H9 (cell line): ENCODE data around the gene APOA1. TPM values are rescaled to one million over a fixed set of nuclear protein-coding genes. Genes with fewer than 3 reads are reported as not detected.
A peak's percentile ranks its signal among the peaks of the same experiment; 100 is the strongest.

Source experiments
- DNase-seq: peaks from one replicate; pipeline ENCODE4 v3.0.0-alpha.2; 2017
- H2AFZ ChIP-seq: one replicate; pipeline ENCODE4 v1.6.1; 2013; ENCODE audit warnings: mild to moderate bottlenecking, low read length, control low read depth, moderate library complexity
- H2AK5ac ChIP-seq: 2 replicates; pipeline ENCODE4 v1.6.1; 2013; ENCODE audit warnings: low read length, control low read depth, mixed read lengths; ENCODE audit not compliant: insufficient read length
- H2BK120ac ChIP-seq: one replicate; pipeline ENCODE4 v1.6.1; 2013; ENCODE audit warnings: low read depth, mild to moderate bottlenecking, low read length, control low read depth, inconsistent platforms; ENCODE audit not compliant: poor library complexity, severe bottlenecking
- H2BK12ac ChIP-seq: 2 replicates; pipeline ENCODE4 v1.6.1; 2013; ENCODE audit warnings: low read length, control low read depth, mixed read lengths, low read depth; ENCODE audit not compliant: insufficient read length
- H2BK15ac ChIP-seq: 2 replicates; pipeline ENCODE4 v1.6.1; 2013; ENCODE audit warnings: low read depth, low read length, control low read depth
- H2BK20ac ChIP-seq: one replicate; pipeline ENCODE4 v1.6.1; 2013; ENCODE audit warnings: low read depth, mild to moderate bottlenecking, low read length, control low read depth, inconsistent platforms; ENCODE audit not compliant: poor library complexity, severe bottlenecking
- H2BK5ac ChIP-seq: 2 replicates; pipeline ENCODE4 v1.6.1; 2013; ENCODE audit warnings: low read length, control low read depth, mixed read lengths; ENCODE audit not compliant: insufficient read length
- H3K14ac ChIP-seq: 2 replicates; pipeline ENCODE4 v1.6.1; 2013; ENCODE audit warnings: low read length, control low read depth; ENCODE audit not compliant: insufficient read depth
- H3K18ac ChIP-seq: 2 replicates; pipeline ENCODE4 v1.6.1; 2013; ENCODE audit warnings: low read depth, mild to moderate bottlenecking, mixed read lengths, low read length, control low read depth; ENCODE audit not compliant: insufficient read length
- H3K23ac ChIP-seq: 2 replicates; pipeline ENCODE4 v1.6.1; 2013; ENCODE audit warnings: low read length, control low read depth, mixed read lengths, low read depth; ENCODE audit not compliant: insufficient read length
- H3K23me2 ChIP-seq: 2 replicates; pipeline ENCODE4 v1.6.1; 2013; ENCODE audit warnings: low read depth, mild to moderate bottlenecking, mixed read lengths, low read length, control low read depth; ENCODE audit not compliant: insufficient read length, poor library complexity, severe bottlenecking
- H3K27ac ChIP-seq: 2 replicates; pipeline ENCODE4 v1.5.1; 2013; ENCODE audit warnings: low read length, control low read depth, mixed read lengths, low read depth; ENCODE audit not compliant: insufficient read length
- H3K27me3 ChIP-seq: 2 replicates; pipeline ENCODE4 v1.6.1; 2013; ENCODE audit warnings: low read length, control low read depth, inconsistent platforms; ENCODE audit not compliant: insufficient read depth
- H3K4ac ChIP-seq: 2 replicates; pipeline ENCODE4 v1.6.1; 2013; ENCODE audit warnings: low read depth, mild to moderate bottlenecking, control low read depth, inconsistent platforms, low read length, moderate library complexity
- H3K4me1 ChIP-seq: 2 replicates; pipeline ENCODE4 v1.6.1; 2013; ENCODE audit warnings: low read length, control low read depth, inconsistent platforms; ENCODE audit not compliant: insufficient read depth
- H3K4me2 ChIP-seq: 2 replicates; pipeline ENCODE4 v1.6.1; 2013; ENCODE audit warnings: low read length, control low read depth, mixed read lengths; ENCODE audit not compliant: insufficient read length, insufficient read depth
- H3K56ac ChIP-seq: 2 replicates; pipeline ENCODE4 v1.6.1; 2013; ENCODE audit warnings: low read depth, mild to moderate bottlenecking, mixed read lengths, low read length, control low read depth; ENCODE audit not compliant: insufficient read length
- H3K79me1 ChIP-seq: 2 replicates; pipeline ENCODE4 v1.6.1; 2013; ENCODE audit warnings: low read depth, mild to moderate bottlenecking, moderate library complexity, low read length, control low read depth, inconsistent platforms; ENCODE audit not compliant: insufficient read depth, poor library complexity, severe bottlenecking
- H3K79me2 ChIP-seq: 2 replicates; pipeline ENCODE4 v1.6.1; 2013; ENCODE audit warnings: low read length, control low read depth, inconsistent platforms; ENCODE audit not compliant: insufficient read depth
- H3K9ac ChIP-seq: 2 replicates; pipeline ENCODE4 v1.6.1; 2013; ENCODE audit warnings: low read length, control low read depth, mixed read lengths; ENCODE audit not compliant: insufficient read length; ENCODE audit errors: extremely low read depth
- H3K9me3 ChIP-seq: one replicate; pipeline ENCODE4 v1.6.1; 2013; ENCODE audit warnings: low read depth, low read length, inconsistent platforms; ENCODE audit not compliant: control insufficient read depth
- H3T11ph ChIP-seq: one replicate; pipeline ENCODE4 v1.6.1; 2013; ENCODE audit warnings: mild to moderate bottlenecking, low read length, control low read depth, inconsistent platforms
- H4K20me1 ChIP-seq: one replicate; pipeline ENCODE4 v1.6.1; 2013; ENCODE audit not compliant: control insufficient read depth, insufficient read length, insufficient read depth
- H4K5ac ChIP-seq: 2 replicates; pipeline ENCODE4 v1.6.1; 2013; ENCODE audit warnings: low read depth, mild to moderate bottlenecking, mixed read lengths, low read length, control low read depth; ENCODE audit not compliant: insufficient read length
- H4K8ac ChIP-seq: replicated peaks from 2 replicates; pipeline ENCODE4 v1.6.1; 2013; ENCODE audit warnings: low read length, control low read depth, mixed read lengths, low read depth; ENCODE audit not compliant: insufficient read length
- H4K91ac ChIP-seq: 2 replicates; pipeline ENCODE4 v1.6.1; 2013; ENCODE audit warnings: low read depth, mild to moderate bottlenecking, moderate library complexity, mixed read lengths, low read length, control low read depth; ENCODE audit not compliant: insufficient read length
- H3K27ac Mint-ChIP-seq, 3 experiments: 2 replicates in 2 of 3; 3 replicates in 1 of 3; pipeline ENCODE4 v1.8.0; 2020 to 2021; ENCODE audit warnings: mixed read lengths in 3 of 3, mild to moderate bottlenecking in 1 of 3, moderate library complexity in 1 of 3
- H3K27me3 Mint-ChIP-seq: 2 replicates; pipeline ENCODE4 v1.8.0; 2021; ENCODE audit warnings: low read depth, mild to moderate bottlenecking, moderate library complexity, mixed read lengths
- H3K36me3 Mint-ChIP-seq, 3 experiments: 2 replicates in 2 of 3; 3 replicates in 1 of 3; pipeline ENCODE4 v1.8.0; 2020 to 2021; ENCODE audit warnings: low read depth in 3 of 3, mixed read lengths in 3 of 3; ENCODE audit not compliant: insufficient read depth in 1 of 3
- H3K4me1 Mint-ChIP-seq, 2 experiments: 2 replicates each; pipeline ENCODE4 v1.8.0; 2020; ENCODE audit warnings: mixed read lengths in 2 of 2
- H3K4me3 Mint-ChIP-seq, 2 experiments: 2 replicates in 1 of 2; 3 replicates in 1 of 2; pipeline ENCODE4 v1.8.0; 2020 to 2021; ENCODE audit warnings: mild to moderate bottlenecking in 2 of 2, mixed read lengths in 2 of 2, moderate library complexity in 1 of 2
- H3K9me3 Mint-ChIP-seq, 2 experiments: 2 replicates in 1 of 2; 3 replicates in 1 of 2; pipeline ENCODE4 v1.8.0; 2020; ENCODE audit warnings: mild to moderate bottlenecking in 2 of 2, mixed read lengths in 2 of 2, moderate library complexity in 1 of 2
- CTCF ChIP-seq: fragments of 200-600 bp; sonication (generic); conservative IDR thresholded peaks from 3 replicates; pipeline ENCODE4 v1.8.0; 2021; ENCODE audit warnings: antibody characterized with exemption, mild to moderate bottlenecking
- WGBS: extraction: QIAGEN DNeasy Blood & Tissue Kit; methylation state at CpG from one replicate; pipeline ENCODE4 v1.1.7; 2013; ENCODE audit warnings: missing lambda C conversion rate, low lambda C conversion rate, mixed read lengths; ENCODE audit not compliant: insufficient read length; ENCODE audit errors: extremely low coverage; 5-methylcytosine and 5-hydroxymethylcytosine counted together
- total RNA-seq: library from RNA; stranded (reverse); gene quantifications from 2 replicates; pipeline ENCODE4 v1.2.1, GENCODE V29; 2021

The APOA1 gene
- total RNA-seq, 1 experiment from 2014 or later = 0.68 TPM

GRCh38 chr11:116864531-116864930 lies 27.1 kb upstream of the APOA1 start:
- Histone ChIP-seq H3K9me3 (no peaks in the 10 kb centered on the region), H2BK120ac (no peak overlapping the region), H3K79me2 (no peaks in the 10 kb centered on the region), H3K4ac (no peak overlapping the region), H3K27me3 (no peaks in the 10 kb centered on the region), H3K79me1 (no peaks in the 10 kb centered on the region), H4K91ac (no peak overlapping the region), H2BK20ac (no peak overlapping the region), H4K20me1 (no peaks in the 10 kb centered on the region), H3K23ac (no peak overlapping the region), H3K56ac (no peak overlapping the region), H4K8ac (peak overlapping the region; percentile 38), H3K18ac (no peak overlapping the region), H4K5ac (no peak overlapping the region), H3K4me2 (no peak overlapping the region), H2AK5ac (no peak overlapping the region), H3K9ac (no peak overlapping the region), H3K27ac (no peak overlapping the region), H3K23me2 (no peaks in the 10 kb centered on the region), H3K4me1 (no peaks in the 10 kb centered on the region), H3T11ph (no peak overlapping the region), H2BK12ac (no peak overlapping the region), H2BK15ac (no peak overlapping the region), H2BK5ac (no peak overlapping the region), H2AFZ (no peak overlapping the region), H3K14ac (no peak overlapping the region)
- Mint-ChIP-seq H3K4me3 (no peak overlapping the region), H3K27ac (no peak overlapping the region), H3K9me3 (no peaks in the 10 kb centered on the region), H3K27me3 (no peaks in the 10 kb centered on the region), H3K4me1 (no peaks in the 10 kb centered on the region), H3K36me3 (peaks cover 14 to 64% (median 58%) of the 10 kb centered on the region in 3 experiments; a peak in 6 of 7 replicates)
- no peak for TF ChIP-seq CTCF
- no peak for DNase-seq
- no CpG with 5 or more reads among the region's 5 CpGs for WGBS
